GM03348 (cell line): ENCODE results near the gene PTGDS.

ENCODE experiments used
- DNase-seq: peaks from one replicate; pipeline ENCODE4 v3.0.0; 2012; ENCODE audit warnings: low spot score

PTGDS gene

DNA sequence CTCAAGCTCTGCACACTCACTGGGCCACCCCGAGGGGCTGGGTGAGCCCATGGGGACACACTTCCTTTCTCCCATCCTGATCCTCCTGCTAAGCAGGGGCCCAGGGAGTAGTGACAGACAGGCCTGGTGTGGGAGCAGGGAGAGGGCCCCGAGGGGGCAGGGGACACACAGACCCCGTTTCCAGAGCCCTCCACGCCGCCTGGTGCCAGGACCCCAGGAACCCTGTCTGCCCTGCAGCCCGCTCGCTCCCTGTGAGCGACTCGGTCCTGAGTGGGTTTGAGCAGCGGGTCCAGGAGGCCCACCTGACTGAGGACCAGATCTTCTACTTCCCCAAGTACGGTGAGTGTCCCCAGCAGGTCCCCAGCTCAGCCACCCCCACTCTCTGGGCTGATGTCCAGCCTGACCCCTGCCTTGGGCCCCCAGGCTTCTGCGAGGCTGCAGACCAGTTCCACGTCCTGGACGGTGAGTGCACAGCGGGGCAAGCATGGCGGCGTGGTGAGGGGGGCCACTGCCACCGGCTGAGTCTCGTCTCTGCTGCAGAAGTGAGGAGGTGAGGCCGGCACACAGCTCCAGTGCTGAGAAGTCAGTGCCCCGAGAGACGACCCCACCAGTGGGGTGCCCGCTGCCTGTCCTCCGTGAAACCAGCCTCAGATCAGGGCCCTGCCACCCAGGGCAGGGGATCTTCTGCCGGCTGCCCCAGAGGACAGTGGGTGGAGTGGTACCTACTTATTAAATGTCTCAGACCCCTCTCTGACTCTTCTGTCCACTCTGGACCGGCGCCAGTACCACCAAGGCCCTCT, 30.9 kb upstream of the PTGDS start:
- no peak for DNase-seq

DNA sequence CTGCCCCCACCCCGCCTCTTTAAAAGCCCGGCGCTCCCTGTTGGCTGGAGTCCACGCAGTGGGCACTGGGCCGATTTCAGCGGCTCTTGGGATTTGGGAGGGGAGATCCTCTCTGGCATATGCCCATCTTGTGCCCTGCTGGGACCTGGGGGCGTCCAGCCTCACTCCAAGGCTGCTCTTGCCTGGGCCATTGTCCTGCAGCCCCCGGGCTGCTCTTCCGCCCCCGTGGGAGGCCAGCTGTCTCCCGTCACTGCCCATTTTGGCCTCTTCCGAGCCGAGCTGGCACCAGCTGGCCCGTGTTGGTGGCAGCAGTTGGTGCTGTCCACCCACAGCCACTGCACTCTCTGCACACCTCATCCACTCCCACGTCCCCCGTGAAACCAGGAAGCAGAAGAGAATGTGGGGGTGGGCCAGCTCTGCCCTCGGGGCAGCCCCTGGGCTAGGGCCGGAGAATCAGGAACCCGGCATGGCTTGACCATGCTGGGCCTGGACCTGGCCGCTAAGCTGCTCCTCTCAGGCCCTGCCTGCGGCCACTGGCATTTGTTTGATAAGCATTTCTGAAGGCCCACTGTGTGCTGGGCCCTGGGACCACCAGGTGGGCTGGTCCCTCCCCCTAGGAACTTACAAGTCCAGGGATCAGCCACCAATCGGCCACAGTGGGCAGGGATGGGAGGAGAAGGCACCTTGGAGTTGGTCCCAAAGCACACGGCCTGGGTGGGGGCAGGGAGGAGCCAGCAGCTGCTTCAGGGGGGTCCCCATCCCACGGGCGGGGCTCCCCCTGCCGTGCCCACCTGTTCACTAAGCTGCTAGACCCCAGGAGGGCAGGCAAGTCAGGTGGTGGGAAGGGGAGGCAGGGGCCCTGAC, 30.0 kb upstream of the PTGDS start:
- no peak for DNase-seq

DNA sequence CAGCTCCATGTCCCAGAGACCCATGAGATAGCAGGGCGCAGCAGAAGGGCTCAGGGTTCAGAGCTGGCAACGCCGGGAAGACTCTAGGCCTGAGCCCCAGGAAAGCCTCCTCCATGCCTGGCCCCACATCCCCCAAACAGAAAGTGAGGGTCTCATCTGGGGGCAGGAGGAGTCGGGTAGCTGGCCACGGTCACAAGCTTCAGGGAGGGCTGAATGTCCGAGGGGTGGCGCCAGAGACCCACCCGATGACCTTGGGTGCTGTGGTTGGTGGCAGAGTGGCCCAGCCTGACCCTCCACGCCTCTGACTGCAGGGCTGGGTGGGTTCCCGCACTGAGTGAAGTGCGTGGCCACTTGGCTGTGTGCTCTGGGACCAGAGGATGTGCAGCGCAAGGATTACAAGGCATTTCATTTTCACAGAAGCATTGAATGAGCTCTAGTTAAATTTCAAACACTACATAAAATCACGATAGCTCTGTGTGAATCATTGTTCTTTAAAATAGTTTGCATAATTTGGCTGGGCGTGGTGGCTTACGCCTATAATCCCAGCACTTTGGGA, 29.3 kb upstream of the PTGDS start:
- peak; percentile 73 for DNase-seq

DNA sequence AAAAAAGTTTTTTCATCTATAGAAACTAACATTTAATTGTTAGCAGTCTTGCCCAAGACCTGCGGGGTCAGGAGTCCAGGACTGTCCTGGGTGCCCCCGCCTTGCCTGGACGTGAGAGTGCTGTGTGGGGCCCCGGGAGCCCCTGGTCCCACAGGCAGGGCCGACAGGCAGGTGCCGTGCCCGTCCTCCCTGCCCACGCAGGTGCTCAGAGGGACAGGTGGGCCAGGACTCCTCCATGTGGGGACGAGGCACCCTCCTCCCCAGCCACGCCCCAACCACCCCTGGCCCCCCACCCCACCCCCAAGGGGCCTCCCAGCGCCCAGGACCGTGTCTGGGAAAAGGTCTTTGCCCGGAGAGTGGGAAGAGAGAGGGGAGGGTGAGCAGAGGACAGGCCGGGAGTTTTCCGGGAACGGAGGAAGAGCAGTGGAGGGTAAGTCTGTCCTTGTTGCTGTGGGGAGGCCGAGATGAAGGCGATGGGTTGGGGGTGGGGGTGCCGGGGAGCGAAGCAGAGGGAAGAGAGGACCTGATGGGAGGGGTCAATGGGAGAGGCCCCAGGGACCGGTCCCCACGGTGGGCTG, 28.0 kb upstream of the PTGDS start:
- no peak for DNase-seq

DNA sequence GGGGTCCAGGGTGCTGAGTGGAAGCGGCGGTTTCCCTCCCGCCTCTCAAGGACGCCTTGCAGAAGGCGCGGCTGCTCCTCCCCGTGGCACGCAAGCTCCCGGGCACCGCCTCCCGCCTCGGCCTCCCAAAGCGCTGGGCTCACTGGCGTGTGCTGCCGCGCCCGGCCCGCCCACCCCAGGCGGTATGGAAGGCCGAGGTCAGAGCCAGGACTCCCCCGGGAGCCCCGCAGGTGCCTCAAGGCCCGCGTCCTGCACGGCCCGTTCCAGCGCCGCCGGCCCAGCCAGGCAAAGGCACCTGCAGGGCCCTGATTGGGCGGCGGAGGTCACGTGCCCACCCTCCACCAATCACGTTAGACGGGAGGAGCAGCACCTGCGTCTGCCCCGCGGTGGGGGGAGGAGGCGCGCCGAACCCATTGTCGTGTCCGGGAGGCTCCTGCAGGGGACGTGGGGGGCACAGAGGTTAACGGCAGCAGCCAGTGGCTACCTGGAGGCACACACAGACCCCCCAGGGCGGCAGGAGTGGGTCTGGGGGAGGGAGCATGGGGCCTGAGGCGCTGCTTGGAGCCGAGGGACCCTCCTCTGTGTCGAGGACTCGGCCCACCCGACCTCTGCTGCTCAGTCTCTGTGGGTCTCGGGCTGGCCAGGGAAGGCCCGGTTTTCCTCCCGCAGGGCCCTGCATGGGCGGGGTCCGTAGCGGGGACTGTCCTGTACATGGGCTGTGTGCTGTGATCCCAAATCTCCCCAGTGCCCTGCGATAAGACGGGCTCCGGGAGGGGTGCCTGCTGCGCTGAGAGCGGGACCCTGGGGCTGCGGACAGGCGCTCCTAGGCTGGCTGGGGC, 27.3 kb upstream of the PTGDS start:
- peak; percentile 100 for DNase-seq

DNA sequence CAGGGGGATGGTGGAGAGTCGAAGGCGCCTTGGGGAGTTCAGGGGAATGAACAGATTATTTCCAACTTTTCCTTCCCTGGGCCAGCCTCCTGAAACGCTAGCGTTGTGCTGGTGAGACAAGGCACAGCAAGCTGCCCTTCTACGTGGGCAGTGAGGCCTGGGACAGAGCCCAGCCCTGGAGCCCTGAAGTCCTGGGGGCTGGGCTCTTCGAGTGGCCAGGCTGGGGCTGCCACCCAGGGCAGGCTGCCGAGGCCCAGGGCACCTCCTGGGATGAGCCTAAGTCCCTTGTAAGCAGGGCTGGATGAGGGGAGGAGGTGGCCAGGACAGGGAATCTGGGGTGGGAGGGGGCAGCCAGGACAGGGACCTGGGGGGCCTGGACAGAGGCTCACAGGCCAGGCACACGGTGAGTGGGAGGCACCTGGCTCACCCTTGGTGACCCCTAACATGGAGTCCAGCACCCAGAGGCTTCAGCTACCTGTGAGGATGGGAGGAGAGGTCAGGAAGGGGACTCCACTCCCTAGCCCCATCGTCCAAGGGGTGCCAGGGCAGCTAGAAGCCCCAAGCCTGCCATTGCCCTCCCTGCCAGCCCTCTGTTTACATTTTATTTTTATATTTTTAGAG, 26.5 kb upstream of the PTGDS start:
- no peak for DNase-seq

DNA sequence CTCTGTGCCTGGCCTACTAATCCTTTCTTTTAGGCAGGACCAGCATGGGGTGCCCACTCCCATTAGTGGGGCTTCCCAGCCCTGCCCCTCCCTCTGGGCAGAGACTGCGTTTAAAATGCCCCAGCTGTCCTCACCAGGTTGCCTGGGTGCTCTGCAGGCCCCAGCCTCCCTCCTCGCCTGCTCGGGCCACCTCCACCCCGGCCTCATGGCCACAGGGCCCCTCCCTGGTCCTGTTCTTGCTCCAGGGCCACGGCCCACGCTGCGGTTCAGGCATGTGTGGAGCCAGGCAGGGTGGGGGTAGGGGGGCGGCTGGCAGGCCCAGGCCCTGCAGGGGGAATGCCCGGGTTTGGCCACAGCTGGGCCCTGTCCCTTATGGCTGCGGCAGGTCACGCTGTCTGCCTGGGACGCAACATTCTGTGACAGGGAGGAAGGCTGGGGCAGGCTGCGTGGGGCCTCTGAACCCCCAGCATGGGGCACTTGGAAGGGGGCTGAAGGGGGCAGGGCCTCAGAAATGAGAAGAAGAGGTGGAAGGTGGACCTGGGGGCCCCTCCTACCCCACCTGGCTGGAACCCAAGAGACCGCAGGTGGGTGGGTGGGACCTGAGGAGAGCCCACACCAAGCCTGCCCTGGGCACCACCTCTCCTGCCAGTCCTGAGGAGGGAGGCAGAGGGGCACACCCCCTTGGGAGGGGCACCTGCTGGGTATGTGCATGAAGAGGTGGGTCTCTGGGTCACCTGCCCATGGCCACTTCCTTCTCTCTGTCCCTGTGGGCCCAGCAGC, 25.6 kb upstream of the PTGDS start, which contains the start of gene LCN12:
LCN12 (plus strand) TSS at position 733 of the 780 bp plus-strand sequence. CDS start 55 bp downstream, outside the sequence.
- no peak for DNase-seq

DNA sequence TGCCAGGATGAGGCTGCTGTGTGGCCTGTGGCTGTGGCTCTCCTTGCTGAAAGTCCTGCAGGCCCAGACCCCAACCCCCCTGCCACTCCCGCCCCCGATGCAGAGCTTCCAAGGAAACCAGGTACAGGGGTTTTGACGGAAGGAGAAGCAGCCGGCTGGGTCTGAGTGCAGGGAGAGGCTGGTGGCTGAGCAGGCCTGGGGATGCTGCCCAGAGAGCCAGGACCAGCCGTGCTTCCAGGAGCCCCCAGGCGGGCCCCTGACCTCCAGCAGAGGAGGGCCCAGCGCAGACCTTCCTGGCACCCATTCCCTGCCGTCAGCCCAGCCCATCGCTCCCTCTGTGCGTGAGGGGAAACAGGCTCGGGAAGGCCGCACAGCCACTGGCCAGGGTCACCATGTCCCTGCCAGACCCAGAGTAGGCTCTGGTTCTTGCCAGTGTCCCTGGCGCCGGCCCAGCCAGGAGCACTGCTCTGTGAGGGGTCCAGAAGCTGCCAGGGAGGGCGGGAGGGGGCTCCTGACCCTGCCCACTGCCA, 24.9 kb upstream of the PTGDS start:
- DNase-seq: no peak

DNA sequence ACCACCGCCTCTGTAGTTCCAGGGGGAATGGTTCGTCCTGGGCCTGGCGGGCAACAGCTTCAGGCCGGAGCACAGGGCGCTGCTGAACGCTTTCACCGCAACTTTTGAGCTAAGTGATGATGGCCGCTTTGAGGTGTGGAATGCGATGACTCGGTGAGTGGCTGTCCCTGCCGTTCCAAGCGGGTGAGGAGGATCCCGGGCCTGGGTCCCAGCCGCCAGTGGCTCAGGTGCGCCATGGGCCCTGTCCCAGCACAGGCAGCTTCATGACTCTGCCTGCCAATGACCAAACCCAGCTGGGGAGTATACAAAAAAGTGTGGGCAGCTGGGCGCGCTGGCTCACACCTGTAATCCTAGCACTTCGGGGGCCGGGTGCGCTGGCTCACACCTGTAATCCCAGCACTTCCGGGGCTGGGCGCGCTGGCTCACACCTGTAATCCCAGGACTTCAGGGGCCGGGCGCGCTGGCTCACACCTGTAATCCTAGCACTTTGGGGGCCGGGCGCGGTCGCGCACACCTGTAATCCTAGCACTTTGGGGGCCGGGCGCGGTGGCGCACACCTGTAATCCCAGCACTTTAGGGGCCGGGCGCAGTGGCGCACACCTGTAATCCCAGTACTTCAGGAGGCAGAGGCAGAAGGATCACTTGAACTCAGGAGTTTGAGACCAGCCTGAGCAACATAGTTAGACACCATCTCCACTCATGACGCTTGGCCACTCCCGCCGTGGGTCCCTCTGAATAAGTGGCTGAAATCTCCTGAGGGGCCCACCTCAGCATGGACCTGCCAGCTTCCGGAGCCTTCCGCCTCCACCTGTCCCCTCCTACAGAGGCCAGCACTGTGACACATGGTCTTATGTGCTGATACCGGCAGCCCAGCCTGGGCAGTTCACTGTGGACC, 24.2 kb upstream of the PTGDS start:
- no peak for DNase-seq

DNA sequence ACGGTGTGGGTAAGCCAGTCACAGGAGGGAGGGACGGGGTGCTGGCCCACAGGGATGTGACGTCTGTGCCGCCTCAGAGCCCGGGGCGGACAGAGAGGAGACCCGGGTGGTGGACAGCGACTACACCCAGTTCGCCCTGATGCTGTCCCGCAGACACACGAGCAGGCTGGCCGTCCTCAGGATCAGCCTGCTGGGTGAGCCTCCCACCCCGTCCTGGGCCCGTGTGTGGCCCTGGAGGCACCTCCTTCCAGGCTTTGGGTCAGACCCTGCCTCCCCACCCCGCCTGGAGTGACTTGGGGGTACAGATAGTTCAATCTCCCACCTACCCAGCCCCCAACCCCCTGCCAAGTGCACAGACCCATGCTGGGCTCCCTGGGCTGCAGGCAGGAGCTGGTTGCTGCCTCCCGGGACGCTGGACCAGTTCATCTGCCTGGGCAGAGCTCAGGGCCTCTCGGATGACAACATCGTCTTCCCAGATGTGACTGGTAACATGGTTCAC, 23.5 kb upstream of the PTGDS start:
- no peak for DNase-seq

DNA sequence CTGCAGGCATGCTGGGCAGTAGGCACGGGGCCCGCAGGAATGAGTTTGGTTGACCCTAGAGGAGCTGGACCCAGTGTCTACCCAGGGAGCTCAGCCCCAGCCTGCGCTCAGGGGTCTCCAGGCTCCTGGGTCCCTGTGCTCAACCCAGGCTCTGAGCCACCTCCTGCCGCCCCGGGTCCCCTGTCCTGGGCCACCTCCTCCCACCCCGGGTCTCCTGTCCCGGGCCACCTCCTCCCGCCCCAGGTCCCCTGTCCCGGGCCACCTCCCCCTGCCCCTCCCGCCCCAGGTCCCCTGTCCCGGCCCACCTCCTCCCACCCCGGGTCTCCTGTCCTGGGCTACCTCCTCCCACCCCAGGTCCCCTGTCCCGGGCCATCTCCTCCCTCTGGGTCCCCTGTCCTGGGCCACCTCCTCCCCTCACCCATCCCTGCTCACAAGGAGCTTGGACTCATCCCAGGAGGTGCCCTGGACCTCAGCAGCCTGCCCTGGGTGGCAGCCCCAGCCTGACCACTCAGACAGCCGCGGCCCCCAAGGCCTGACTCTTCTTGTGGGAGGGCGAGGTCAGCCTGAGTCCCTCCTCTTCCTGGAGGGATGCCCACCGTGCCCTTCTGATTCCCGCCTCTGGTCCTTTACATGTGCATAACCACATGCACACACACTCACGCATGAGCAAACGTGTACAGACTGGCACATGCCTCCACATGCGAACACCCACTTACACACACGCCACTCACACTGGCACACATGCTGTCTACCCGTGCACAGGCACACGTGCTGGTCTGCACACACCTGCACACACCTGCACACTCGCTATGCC, 22.8 kb upstream of the PTGDS start:
- no peak for DNase-seq

DNA sequence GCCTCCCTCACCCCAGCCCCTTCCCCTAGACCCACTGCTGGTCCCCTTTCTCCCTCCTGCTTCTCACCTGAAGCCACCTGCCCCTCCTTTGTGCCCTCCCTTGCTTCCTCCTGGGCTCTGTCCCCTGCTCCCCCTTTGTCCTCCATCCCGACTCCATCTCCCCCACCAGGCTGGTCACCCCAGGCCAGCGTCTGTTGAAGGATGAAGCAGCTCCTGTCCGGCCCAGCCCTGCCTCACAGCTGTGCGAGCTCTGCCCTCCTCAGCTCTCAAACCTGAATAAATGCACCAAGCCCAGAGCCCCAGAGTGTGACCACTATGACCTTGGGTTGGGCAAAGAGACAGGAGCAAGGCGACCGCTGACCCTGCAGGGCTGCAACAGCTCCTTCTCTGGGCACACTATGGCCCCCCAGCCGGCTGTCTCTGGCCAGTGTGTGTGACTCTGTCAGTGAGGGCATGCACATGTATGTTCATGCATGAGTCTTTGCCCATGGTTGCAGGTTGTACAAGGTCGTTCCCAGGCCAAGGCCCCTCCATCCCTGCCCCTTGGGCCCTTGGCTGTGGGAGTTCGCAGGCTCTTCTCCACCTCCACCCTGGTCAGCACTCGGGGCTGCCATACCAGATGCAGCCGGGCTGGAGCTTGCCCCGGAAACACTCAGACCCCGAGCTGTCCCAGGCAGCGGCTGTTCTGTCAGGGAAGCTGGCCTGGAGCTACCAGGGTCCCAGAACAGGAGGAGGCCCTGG, 21.9 kb upstream of the PTGDS start:
- DNase-seq: no peak

DNA sequence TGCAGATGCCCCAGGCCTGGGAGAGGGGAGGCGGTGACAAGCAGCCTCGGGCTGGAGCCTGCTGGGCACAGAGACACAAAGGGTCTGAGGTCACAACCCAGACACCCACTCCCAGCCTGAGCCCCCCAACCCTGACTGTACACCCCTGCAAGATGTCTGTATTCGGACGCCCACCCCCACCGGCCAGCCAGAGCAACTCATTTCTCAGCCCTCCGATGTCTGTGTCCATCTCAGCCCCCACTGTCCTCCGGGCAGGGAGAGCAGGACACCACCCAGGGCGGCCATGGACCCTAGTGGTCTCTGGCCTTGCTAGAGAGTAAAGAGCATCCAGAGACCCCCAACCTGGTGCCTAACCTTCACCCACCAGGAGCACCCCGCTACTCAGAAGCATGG, 21.4 kb upstream of the PTGDS start:
- DNase-seq: no peak

DNA sequence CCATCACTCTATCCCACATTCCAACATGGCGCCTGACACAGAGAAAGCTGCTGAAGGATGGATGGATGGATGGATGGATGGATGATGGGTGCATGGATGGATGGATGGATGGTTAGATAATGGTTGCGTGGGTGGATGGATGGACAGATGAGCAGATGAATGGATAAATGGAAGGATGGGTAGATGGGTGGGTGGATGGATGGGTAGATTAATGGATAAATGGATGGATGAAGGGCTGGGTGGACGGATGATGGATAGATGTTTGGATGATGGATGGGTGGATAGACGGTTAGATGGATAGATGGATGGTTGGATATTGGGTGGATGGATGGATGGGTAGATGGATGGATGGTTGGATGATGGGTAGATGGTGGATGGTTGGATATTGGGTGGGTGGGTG, 20.7 kb upstream of the PTGDS start:
- DNase-seq: no peak

DNA sequence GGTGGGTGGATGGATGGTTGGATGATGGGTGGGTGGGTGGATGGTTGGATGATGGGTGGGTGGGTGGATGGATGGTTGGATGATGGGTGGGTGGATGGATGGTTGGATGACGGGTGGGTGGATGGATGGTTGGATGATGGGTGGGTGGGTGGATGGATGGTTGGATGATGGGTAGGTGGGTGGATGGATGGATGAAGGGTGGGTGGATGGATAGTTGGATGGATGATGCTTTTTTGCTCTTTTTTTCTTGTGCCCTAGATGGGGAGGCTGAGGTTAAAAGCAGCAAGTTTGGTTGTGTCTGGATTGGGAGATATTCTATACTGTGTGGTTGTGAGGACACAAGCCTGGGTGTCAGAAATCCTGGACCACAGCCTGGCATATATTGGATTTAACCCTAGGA, 19.8 kb upstream of the PTGDS start:
- no peak for DNase-seq

DNA sequence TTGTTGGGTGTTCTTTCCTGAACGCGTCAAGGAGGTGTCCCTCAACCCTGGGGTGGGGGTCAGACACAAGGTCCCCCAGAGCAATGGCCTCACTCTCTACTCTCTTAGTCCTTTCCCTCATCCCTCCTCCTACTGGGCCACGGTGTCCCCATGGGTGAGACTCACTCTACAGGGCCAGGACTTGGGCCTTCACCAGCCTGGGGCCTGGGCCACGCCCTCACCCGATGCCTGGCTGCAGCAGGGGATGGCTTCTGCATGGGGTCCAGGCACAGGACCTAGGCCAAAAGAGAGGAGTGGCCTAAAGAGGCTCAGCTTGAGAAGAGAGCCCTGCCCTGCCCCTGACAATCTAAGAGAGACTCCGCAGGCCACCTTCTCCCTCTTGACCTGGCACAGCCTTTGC, 19.4 kb upstream of the PTGDS start:
- DNase-seq: no peak

DNA sequence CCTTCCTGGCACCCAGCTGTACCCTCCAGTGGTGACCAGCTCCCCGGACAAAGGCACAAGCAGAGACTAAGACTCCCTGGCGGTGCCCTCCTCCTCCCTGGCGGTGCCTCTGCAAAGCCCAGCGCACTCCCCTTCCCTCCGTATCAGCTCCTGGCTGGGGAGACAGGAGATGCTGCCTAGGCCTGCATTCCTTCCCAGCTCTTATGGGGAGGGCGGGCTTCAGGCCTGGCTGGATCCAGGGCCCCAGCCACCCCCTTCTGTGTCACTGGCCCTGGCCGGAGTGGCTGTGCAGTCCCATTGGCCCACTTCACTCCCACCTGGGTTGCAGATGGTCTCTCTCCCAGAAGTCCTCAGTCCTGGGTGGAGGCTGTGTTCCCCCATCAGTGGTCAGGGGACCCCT, 18.8 kb upstream of the PTGDS start:
- DNase-seq: no peak
